Skin of body (tissue), 2 donors: Measurements from ENCODE around the gene TRIML1. TPM values are rescaled to one million over a fixed set of nuclear protein-coding genes. Genes with fewer than 3 reads are reported as not detected.

Experiments used
- DNase-seq: peaks from one replicate; lab custom pipeline; 2025; lab: John Stamatoyannopoulos, UW
- total RNA-seq: library from RNA; depleted of rRNA; stranded (reverse); fragments of >200 nt; gene quantifications from one replicate; pipeline ENCODE4 v1.2.3, GENCODE V29; 2014

Gene TRIML1
- not detected for total RNA-seq

GRCh38 chr4:188139141-188139540 is at the start of gene TRIML1:
TRIML1 (plus strand) TSS chr4:188139441; CDS start chr4:188139559, 118 bp downstream.
- no peak for DNase-seq

- no peak for DNase-seq
Observed at GRCh38 chr4:188092824-188093223, 46.4 kb upstream of the TRIML1 start.

GRCh38 chr4:188106454-188106853 is 32.8 kb upstream of the TRIML1 start:
- no peak for DNase-seq

- DNase-seq = no peak
Observed at GRCh38 chr4:188107931-188108843, 31.1 kb upstream of the TRIML1 start.

GRCh38 chr4:188109157-188109755 is 30.0 kb upstream of the TRIML1 start, which contains the start of gene TRIML2:
TRIML2 (minus strand) TSS chr4:188109603; CDS start chr4:188105368, 4,235 bp downstream.
- DNase-seq = no peak

GRCh38 chr4:188110036-188110435 is 29.2 kb upstream of the TRIML1 start:
- DNase-seq = no peak

- DNase-seq = no peak
Observed at GRCh38 chr4:188110741-188111471, 28.3 kb upstream of the TRIML1 start.

- DNase-seq = no peak
Observed at GRCh38 chr4:188111955-188112354, 27.3 kb upstream of the TRIML1 start.

- no peak for DNase-seq
Observed at GRCh38 chr4:188113156-188113555, 26.1 kb upstream of the TRIML1 start.

- DNase-seq = no peak
Observed at GRCh38 chr4:188117631-188118324, 21.5 kb upstream of the TRIML1 start.

- DNase-seq = no peak
Observed at GRCh38 chr4:188121530-188121929, 17.7 kb upstream of the TRIML1 start.

- no peak for DNase-seq
Observed at GRCh38 chr4:188127214-188127874, 11.9 kb upstream of the TRIML1 start.

- no peak for DNase-seq
Observed at GRCh38 chr4:188130355-188130754, 8.9 kb upstream of the TRIML1 start.

- no peak for DNase-seq
Observed at GRCh38 chr4:188132232-188132631, 7.0 kb upstream of the TRIML1 start.

- DNase-seq = no peak
Observed at GRCh38 chr4:188138227-188138626, 1.0 kb upstream of the TRIML1 start.

- no peak for DNase-seq
Observed at GRCh38 chr4:188139671-188140070, 430 bp downstream of the TRIML1 start.

- no peak for DNase-seq
Observed at GRCh38 chr4:188143731-188144130, 4.5 kb downstream of the TRIML1 start.

GRCh38 chr4:188145601-188146000 is 6.4 kb downstream of the TRIML1 start:
- no peak for DNase-seq

GRCh38 chr4:188146618-188147017 is 7.4 kb downstream of the TRIML1 start:
- DNase-seq = no peak

GRCh38 chr4:188147176-188147575 is 7.9 kb downstream of the TRIML1 start:
- no peak for DNase-seq

GRCh38 chr4:188147776-188148175 is 8.5 kb downstream of the TRIML1 start:
- no peak for DNase-seq
